HepG2 (cell line): ENCODE data around the gene SPATA33.

Experiments
- BHLHE40 ChIP-seq: IDR thresholded peaks from 2 replicates; pipeline ENCODE4 v1.6.1; 2011; ENCODE audit warnings: low read length, improper control_type of control experiment
- CBX2 ChIP-seq, 2 experiments: fragments of 200-600 bp in 1 of 2; sonication (generic); formaldehyde crosslinking in 1 of 2; IDR thresholded peaks; 2 replicates each; pipeline versions ENCODE4 v1.7.0 to v1.8.1; 2018 to 2022; ENCODE audit warnings: low read depth in 2 of 2, low read length in 1 of 2, mild to moderate bottlenecking in 1 of 2, missing genetic modification reagents in 1 of 2
- CTCF ChIP-seq: sonication (generic); formaldehyde crosslinking; IDR thresholded peaks from 2 replicates; pipeline ENCODE4 v1.5.0; 2020; ENCODE audit warnings: mild to moderate bottlenecking, missing genetic modification reagents, moderate library complexity
- EZH2 ChIP-seq: conservative IDR thresholded peaks from 2 replicates; pipeline ENCODE4 v1.6.1; 2012; ENCODE audit warnings: mild to moderate bottlenecking, low read depth, low read length, moderate library complexity
- FOXM1 ChIP-seq: sonication (generic); formaldehyde crosslinking; IDR thresholded peaks from 2 replicates; pipeline ENCODE4 v1.5.0; 2020; ENCODE audit warnings: missing genetic modification reagents
- GABPA ChIP-seq, 2 experiments: IDR thresholded peaks; 2 replicates each; pipeline ENCODE4 v1.6.1; 2011 to 2016; ENCODE audit warnings: low read depth in 2 of 2, low read length in 1 of 2, missing biosample characterization in 1 of 2, missing genetic modification characterization in 1 of 2
- MTA3 ChIP-seq: sonication (generic); formaldehyde crosslinking; IDR thresholded peaks from 2 replicates; pipeline ENCODE4 v1.4.0; 2020; ENCODE audit warnings: missing genetic modification reagents
- NFE2 ChIP-seq: sonication (generic); formaldehyde crosslinking; IDR thresholded peaks from 2 replicates; pipeline ENCODE4 v1.4.0; 2020; ENCODE audit warnings: missing genetic modification reagents
- PRMT3 ChIP-seq: sonication (generic); formaldehyde crosslinking; IDR thresholded peaks from 2 replicates; pipeline ENCODE4 v1.8.1; 2022; ENCODE audit warnings: low read depth, mild to moderate bottlenecking, moderate library complexity, missing genetic modification reagents, borderline replicate concordance
- RAD21 ChIP-seq: fragments of 450-650 bp; formaldehyde crosslinking; IDR thresholded peaks from 2 replicates; pipeline ENCODE4 v1.5.0; 2020; ENCODE audit warnings: mild to moderate bottlenecking
- REST ChIP-seq, 2 experiments: IDR thresholded peaks; 2 replicates each; pipeline ENCODE4 v1.6.1; 2011 to 2012; ENCODE audit warnings: low read length in 2 of 2, borderline replicate concordance in 1 of 2, low read depth in 1 of 2, mild to moderate bottlenecking in 1 of 2, moderate library complexity in 1 of 2
- RXRB ChIP-seq: IDR thresholded peaks from 2 replicates; pipeline ENCODE4 v1.6.1; 2016; ENCODE audit warnings: borderline replicate concordance, missing genetic modification reagents, missing compliant biosample characterization
- ZBTB26 ChIP-seq: IDR thresholded peaks from 2 replicates; pipeline ENCODE4 v1.6.1; 2016; ENCODE audit warnings: missing compliant biosample characterization, missing genetic modification reagents, borderline replicate concordance
- ZNF781 ChIP-seq: sonication (generic); formaldehyde crosslinking; IDR thresholded peaks from 2 replicates; pipeline ENCODE4 v1.5.1; 2020; ENCODE audit warnings: borderline replicate concordance, mild to moderate bottlenecking, missing genetic modification reagents; ENCODE audit errors: not compliant biosample characterization

GRCh38 chr16:89697616-89698331, 40.1 kb downstream of the SPATA33 start:
- TF ChIP-seq CTCF: no peak
- no peak for TF ChIP-seq NFE2 (CRISPR knock-in tag)
- TF ChIP-seq GABPA (IDR thresholded peaks at IDR 0.05; ENCODE audit: low read depth, low read length): no peak
- TF ChIP-seq GABPA (CRISPR knock-in tag; IDR thresholded peaks at IDR 0.05; ENCODE audit: low read depth): no peak
- no peak for TF ChIP-seq CBX2 (IDR thresholded peaks at IDR 0.05; ENCODE audit: low read depth, low read length)
- no peak for TF ChIP-seq CBX2 (CRISPR knock-in tag; IDR thresholded peaks at IDR 0.05; ENCODE audit: low read depth)
- TF ChIP-seq FOXM1 (CRISPR knock-in tag): no peak
- no peak for TF ChIP-seq RAD21 (CRISPR knock-in tag)
- no peak for TF ChIP-seq BHLHE40
- no peak for TF ChIP-seq MTA3
- no peak for TF ChIP-seq EZH2
- no peak for TF ChIP-seq ZNF781 (CRISPR knock-in tag)
- TF ChIP-seq PRMT3 (CRISPR knock-in tag): no peak
- TF ChIP-seq RXRB (CRISPR knock-in tag): no peak
- TF ChIP-seq ZBTB26 (CRISPR knock-in tag): no peak
- no peak for TF ChIP-seq REST (IDR thresholded peaks at IDR 0.05; ENCODE audit: borderline replicate concordance in 1 of 2, low read depth in 1 of 2, low read length in 2 of 2)
